ENCODE results near the gene ESPN.

Gene ESPN

GRCh38 chr1:6409733-6410132, 14.8 kb upstream of the ESPN start:
- DNase-seq (ENCODE audit: low read depth), result no peak

GRCh38 chr1:6410248-6410893, 14.2 kb upstream of the ESPN start:
- no peak for DNase-seq (ENCODE audit: low read depth)

GRCh38 chr1:6412896-6413295, 11.7 kb upstream of the ESPN start:
- DNase-seq (ENCODE audit: low read depth), result no peak

GRCh38 chr1:6414443-6414844, 10.1 kb upstream of the ESPN start:
- no peak for DNase-seq (ENCODE audit: low read depth)

- no peak for DNase-seq (ENCODE audit: low read depth)
These were observed 9.5 kb upstream of the ESPN start for GRCh38 chr1:6414881-6415626.

GRCh38 chr1:6416295-6416656, 8.3 kb upstream of the ESPN start:
- no peak for DNase-seq (ENCODE audit: low read depth)

GRCh38 chr1:6416906-6417305, 7.7 kb upstream of the ESPN start:
- DNase-seq (ENCODE audit: low read depth), result no peak

- no peak for DNase-seq (ENCODE audit: low read depth)
These were observed 6.5 kb upstream of the ESPN start for GRCh38 chr1:6417961-6418667.

GRCh38 chr1:6418668-6419396, 5.7 kb upstream of the ESPN start:
- DNase-seq (ENCODE audit: low read depth), result no peak

- DNase-seq (ENCODE audit: low read depth), result no peak
These were observed 5.2 kb upstream of the ESPN start for GRCh38 chr1:6419397-6419803.

GRCh38 chr1:6419804-6420453, 4.6 kb upstream of the ESPN start, which contains the start of gene HES2:
Gene HES2, minus strand, starts transcription at chr1:6419919. Its CDS starts 99 bp downstream, at chr1:6419820.
- DNase-seq (ENCODE audit: low read depth), result no peak

GRCh38 chr1:6420454-6421042, 4.0 kb upstream of the ESPN start:
- DNase-seq (ENCODE audit: low read depth), result no peak

GRCh38 chr1:6421266-6421665, 3.3 kb upstream of the ESPN start:
- DNase-seq (ENCODE audit: low read depth), result no peak

GRCh38 chr1:6423321-6423999, 1.1 kb upstream of the ESPN start:
- DNase-seq (ENCODE audit: low read depth), result no peak

- DNase-seq (ENCODE audit: low read depth), result no peak
These were observed 493 bp upstream of the ESPN start for GRCh38 chr1:6424000-6424565.

- no peak for DNase-seq (ENCODE audit: low read depth)
These were observed 1.1 kb downstream of the ESPN start for GRCh38 chr1:6425658-6426057.

- no peak for DNase-seq (ENCODE audit: low read depth)
These were observed 1.8 kb downstream of the ESPN start for GRCh38 chr1:6426277-6426971.

- DNase-seq (ENCODE audit: low read depth), result no peak
These were observed 2.4 kb downstream of the ESPN start for GRCh38 chr1:6426972-6427350.

- no peak for DNase-seq (ENCODE audit: low read depth)
These were observed 3.1 kb downstream of the ESPN start for GRCh38 chr1:6427441-6428390.

All from non-pigmented ciliary epithelial cell (primary cell).